GM23338 (cell line): ENCODE measurements around the gene GLMP. TPM values are rescaled to one million over a fixed set of nuclear protein-coding genes. Genes with fewer than 3 reads are reported as not detected.

ENCODE experiments used
- ATAC-seq: fragments of 200-7000 bp; cut with Tn5 transposase; 3 replicates; pipeline ENCODE4 v1.9.1; 2020
- DNase-seq: peaks from one replicate; pipeline ENCODE4 v3.0.0-alpha.2; 2015; ENCODE audit warnings: low spot score
- H2AFZ ChIP-seq: fragments of 200-600 bp; sonication (generic); 2 replicates; pipeline ENCODE4 v1.8.0; 2016; ENCODE audit warnings: antibody characterized with exemption, mild to moderate bottlenecking, moderate library complexity
- H3F3A ChIP-seq: fragments of 200-600 bp; sonication (generic); replicated peaks from 2 replicates; pipeline ENCODE4 v1.8.0; 2017; ENCODE audit warnings: antibody characterized with exemption, mixed run types, low read depth
- H3K27ac ChIP-seq: fragments of 200-600 bp; sonication (generic); 2 replicates; pipeline ENCODE4 v1.6.1; 2016; ENCODE audit warnings: low read depth
- H3K27me3 ChIP-seq: fragments of 200-600 bp; sonication (generic); 2 replicates; pipeline ENCODE4 v1.8.0; 2016; ENCODE audit warnings: mild to moderate bottlenecking, mixed run types, moderate library complexity; ENCODE audit not compliant: insufficient read depth
- H3K36me3 ChIP-seq: fragments of 200-600 bp; sonication (generic); 2 replicates; pipeline ENCODE4 v1.8.0; 2016; ENCODE audit warnings: mild to moderate bottlenecking; ENCODE audit not compliant: insufficient read depth
- H3K4me1 ChIP-seq: fragments of 200-600 bp; sonication (generic); 2 replicates; pipeline ENCODE4 v1.8.0; 2016; ENCODE audit warnings: mild to moderate bottlenecking, moderate library complexity; ENCODE audit not compliant: insufficient read depth
- H3K4me2 ChIP-seq: fragments of 200-600 bp; sonication (generic); 2 replicates; pipeline ENCODE4 v1.7.1; 2017; ENCODE audit warnings: mixed run types
- H3K4me3 ChIP-seq: fragments of 200-600 bp; sonication (generic); 2 replicates; pipeline ENCODE4 v1.6.1; 2016; ENCODE audit warnings: mixed run types
- H3K79me2 ChIP-seq: fragments of 200-600 bp; sonication (generic); replicated peaks from 2 replicates; pipeline ENCODE4 v1.8.0; 2017; ENCODE audit warnings: mild to moderate bottlenecking; ENCODE audit not compliant: insufficient read depth
- H3K9me2 ChIP-seq: fragments of 200-600 bp; sonication (generic); 2 replicates; pipeline ENCODE4 v1.8.0; 2017; ENCODE audit not compliant: insufficient read depth
- H4K20me1 ChIP-seq: fragments of 200-600 bp; sonication (generic); replicated peaks from 2 replicates; pipeline ENCODE4 v1.8.0; 2017; ENCODE audit warnings: mild to moderate bottlenecking; ENCODE audit not compliant: insufficient read depth
- H3K27ac Mint-ChIP-seq: 2 replicates; pipeline ENCODE4 v1.8.0; 2020; ENCODE audit warnings: inconsistent platforms, mild to moderate bottlenecking, moderate library complexity, mixed read lengths
- H3K27me3 Mint-ChIP-seq: 3 replicates; pipeline ENCODE4 v1.8.0; 2022; ENCODE audit warnings: low read depth, mild to moderate bottlenecking, moderate library complexity, mixed read lengths, inconsistent platforms; ENCODE audit not compliant: insufficient read depth, poor library complexity
- H3K36me3 Mint-ChIP-seq: 3 replicates; pipeline ENCODE4 v1.8.0; 2021; ENCODE audit warnings: low read depth, mild to moderate bottlenecking, inconsistent platforms, moderate library complexity, mixed read lengths
- H3K4me1 Mint-ChIP-seq: 3 replicates; pipeline ENCODE4 v1.8.0; 2020; ENCODE audit warnings: mild to moderate bottlenecking, inconsistent platforms, mixed read lengths
- H3K4me3 Mint-ChIP-seq: 3 replicates; pipeline ENCODE4 v1.8.0; 2021; ENCODE audit warnings: moderate library complexity, mild to moderate bottlenecking, inconsistent platforms, mixed read lengths
- H3K9me3 Mint-ChIP-seq: 3 replicates; pipeline ENCODE4 v1.8.0; 2020; ENCODE audit warnings: moderate library complexity, mild to moderate bottlenecking, inconsistent platforms, mixed read lengths
- EZH2 ChIP-seq: fragments of 200-600 bp; sonication (generic); IDR thresholded peaks from one replicate; pipeline ENCODE4 v1.8.0; 2017; ENCODE audit warnings: antibody characterized with exemption, mild to moderate bottlenecking, low read depth; ENCODE audit not compliant: unreplicated experiment
- REST ChIP-seq: IDR thresholded peaks from one replicate; pipeline ENCODE4 v1.6.1; 2018; ENCODE audit warnings: antibody characterized with exemption; ENCODE audit not compliant: unreplicated experiment
- polyA plus RNA-seq: library from polyadenylated mRNA; unstranded; fragments of >200 nt; fragmentation: Nextera tagmentation; extraction: Ambion mirVana; gene quantifications from 2 replicates; pipeline ENCODE4 v1.2.1, GENCODE V29; 2016
- total RNA-seq: library from RNA; depleted of rRNA; stranded (reverse); fragments of >200 nt; shearing (Covaris generic); gene quantifications from 2 replicates; pipeline ENCODE4 v1.2.3, GENCODE V29; 2014
- TF ChIP-seq, protein P1 (sequence below), 2 experiments: fragments of 200-600 bp in 1 of 2; sonication (generic) in 1 of 2; conservative IDR thresholded peaks; 2 replicates each; pipeline versions ENCODE4 v1.5.1 to v1.6.1; 2016 to 2017; ENCODE audit warnings: antibody characterized with exemption in 2 of 2, low read depth in 2 of 2, mild to moderate bottlenecking in 2 of 2, moderate library complexity in 1 of 2
- TF ChIP-seq, protein P2 (sequence below): fragments of 250-450 bp; sonication (Bioruptor Pico); IDR thresholded peaks from 2 replicates; pipeline ENCODE4 v1.5.0; 2020; ENCODE audit warnings: mild to moderate bottlenecking, moderate library complexity

GLMP gene
- total and polyA plus RNA-seq, 2 experiments from 2014 or later: 33.6 to 41.9 TPM

GRCh38 chr1:156260896-156261295 lies 34.6 kb downstream of the GLMP start (continued):
- no peak for TF ChIP-seq REST

DNA sequence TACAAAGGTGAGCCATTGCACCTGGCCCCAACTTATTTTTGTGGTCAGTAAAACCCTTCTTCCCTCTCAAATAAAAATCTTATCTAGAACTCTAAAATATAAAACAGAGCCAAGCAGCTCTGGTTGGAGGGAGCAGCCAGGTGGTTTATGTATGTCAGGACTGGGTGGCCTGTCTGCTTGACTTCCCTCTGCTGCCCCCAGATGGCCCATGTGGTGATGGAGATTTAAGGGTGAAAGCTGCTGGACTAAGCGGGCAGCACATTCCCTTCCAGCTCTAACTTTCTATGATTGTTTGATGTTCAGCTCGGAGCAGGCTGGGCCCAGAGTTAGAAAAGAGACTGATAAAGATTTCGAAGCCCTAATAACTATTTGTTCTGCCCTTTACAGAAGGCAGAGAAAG lies 35.7 kb downstream of the GLMP start:
- peaks cover 81% of the 10 kb centered on the region for H3K36me3 Mint-ChIP-seq
- peaks cover 1% of the 10 kb centered on the region for H3K27me3 Mint-ChIP-seq
- H3K27me3 ChIP-seq: no peaks in the 10 kb centered on the region
- no peak overlapping the region for H3K4me3 Mint-ChIP-seq
- DNase-seq (peak; percentile 30), ATAC-seq (peak; percentile 53; the same call in 2 of the 3 replicates)
- H3K27ac Mint-ChIP-seq: no peak overlapping the region
- no peaks in the 10 kb centered on the region for H3K79me2 ChIP-seq
- H2AFZ ChIP-seq: no peak overlapping the region
- TF ChIP-seq, protein P1, sequence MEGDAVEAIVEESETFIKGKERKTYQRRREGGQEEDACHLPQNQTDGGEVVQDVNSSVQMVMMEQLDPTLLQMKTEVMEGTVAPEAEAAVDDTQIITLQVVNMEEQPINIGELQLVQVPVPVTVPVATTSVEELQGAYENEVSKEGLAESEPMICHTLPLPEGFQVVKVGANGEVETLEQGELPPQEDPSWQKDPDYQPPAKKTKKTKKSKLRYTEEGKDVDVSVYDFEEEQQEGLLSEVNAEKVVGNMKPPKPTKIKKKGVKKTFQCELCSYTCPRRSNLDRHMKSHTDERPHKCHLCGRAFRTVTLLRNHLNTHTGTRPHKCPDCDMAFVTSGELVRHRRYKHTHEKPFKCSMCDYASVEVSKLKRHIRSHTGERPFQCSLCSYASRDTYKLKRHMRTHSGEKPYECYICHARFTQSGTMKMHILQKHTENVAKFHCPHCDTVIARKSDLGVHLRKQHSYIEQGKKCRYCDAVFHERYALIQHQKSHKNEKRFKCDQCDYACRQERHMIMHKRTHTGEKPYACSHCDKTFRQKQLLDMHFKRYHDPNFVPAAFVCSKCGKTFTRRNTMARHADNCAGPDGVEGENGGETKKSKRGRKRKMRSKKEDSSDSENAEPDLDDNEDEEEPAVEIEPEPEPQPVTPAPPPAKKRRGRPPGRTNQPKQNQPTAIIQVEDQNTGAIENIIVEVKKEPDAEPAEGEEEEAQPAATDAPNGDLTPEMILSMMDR (conservative IDR thresholded peaks at IDR 0.05; ENCODE audit: low read depth in 2 of 2): peak; percentile 13 to 50; a peak in 3 of 4 replicates
- TF ChIP-seq EZH2: no peak
- peaks cover 10% of the 10 kb centered on the region; the same call in 1 of the 2 replicates for H3F3A ChIP-seq
- no peak overlapping the region for H3K27ac ChIP-seq
- no peaks in the 10 kb centered on the region for H3K4me1 ChIP-seq
- H3K9me3 Mint-ChIP-seq: no peaks in the 10 kb centered on the region
- no peak overlapping the region for H3K4me3 ChIP-seq
- H3K4me2 ChIP-seq: no peak overlapping the region
- H3K36me3 ChIP-seq: peaks cover 63% of the 10 kb centered on the region
- peaks cover 16% of the 10 kb centered on the region for H4K20me1 ChIP-seq
- no peaks in the 10 kb centered on the region for H3K9me2 ChIP-seq
- no peaks in the 10 kb centered on the region for H3K4me1 Mint-ChIP-seq

- TF ChIP-seq, protein P2, sequence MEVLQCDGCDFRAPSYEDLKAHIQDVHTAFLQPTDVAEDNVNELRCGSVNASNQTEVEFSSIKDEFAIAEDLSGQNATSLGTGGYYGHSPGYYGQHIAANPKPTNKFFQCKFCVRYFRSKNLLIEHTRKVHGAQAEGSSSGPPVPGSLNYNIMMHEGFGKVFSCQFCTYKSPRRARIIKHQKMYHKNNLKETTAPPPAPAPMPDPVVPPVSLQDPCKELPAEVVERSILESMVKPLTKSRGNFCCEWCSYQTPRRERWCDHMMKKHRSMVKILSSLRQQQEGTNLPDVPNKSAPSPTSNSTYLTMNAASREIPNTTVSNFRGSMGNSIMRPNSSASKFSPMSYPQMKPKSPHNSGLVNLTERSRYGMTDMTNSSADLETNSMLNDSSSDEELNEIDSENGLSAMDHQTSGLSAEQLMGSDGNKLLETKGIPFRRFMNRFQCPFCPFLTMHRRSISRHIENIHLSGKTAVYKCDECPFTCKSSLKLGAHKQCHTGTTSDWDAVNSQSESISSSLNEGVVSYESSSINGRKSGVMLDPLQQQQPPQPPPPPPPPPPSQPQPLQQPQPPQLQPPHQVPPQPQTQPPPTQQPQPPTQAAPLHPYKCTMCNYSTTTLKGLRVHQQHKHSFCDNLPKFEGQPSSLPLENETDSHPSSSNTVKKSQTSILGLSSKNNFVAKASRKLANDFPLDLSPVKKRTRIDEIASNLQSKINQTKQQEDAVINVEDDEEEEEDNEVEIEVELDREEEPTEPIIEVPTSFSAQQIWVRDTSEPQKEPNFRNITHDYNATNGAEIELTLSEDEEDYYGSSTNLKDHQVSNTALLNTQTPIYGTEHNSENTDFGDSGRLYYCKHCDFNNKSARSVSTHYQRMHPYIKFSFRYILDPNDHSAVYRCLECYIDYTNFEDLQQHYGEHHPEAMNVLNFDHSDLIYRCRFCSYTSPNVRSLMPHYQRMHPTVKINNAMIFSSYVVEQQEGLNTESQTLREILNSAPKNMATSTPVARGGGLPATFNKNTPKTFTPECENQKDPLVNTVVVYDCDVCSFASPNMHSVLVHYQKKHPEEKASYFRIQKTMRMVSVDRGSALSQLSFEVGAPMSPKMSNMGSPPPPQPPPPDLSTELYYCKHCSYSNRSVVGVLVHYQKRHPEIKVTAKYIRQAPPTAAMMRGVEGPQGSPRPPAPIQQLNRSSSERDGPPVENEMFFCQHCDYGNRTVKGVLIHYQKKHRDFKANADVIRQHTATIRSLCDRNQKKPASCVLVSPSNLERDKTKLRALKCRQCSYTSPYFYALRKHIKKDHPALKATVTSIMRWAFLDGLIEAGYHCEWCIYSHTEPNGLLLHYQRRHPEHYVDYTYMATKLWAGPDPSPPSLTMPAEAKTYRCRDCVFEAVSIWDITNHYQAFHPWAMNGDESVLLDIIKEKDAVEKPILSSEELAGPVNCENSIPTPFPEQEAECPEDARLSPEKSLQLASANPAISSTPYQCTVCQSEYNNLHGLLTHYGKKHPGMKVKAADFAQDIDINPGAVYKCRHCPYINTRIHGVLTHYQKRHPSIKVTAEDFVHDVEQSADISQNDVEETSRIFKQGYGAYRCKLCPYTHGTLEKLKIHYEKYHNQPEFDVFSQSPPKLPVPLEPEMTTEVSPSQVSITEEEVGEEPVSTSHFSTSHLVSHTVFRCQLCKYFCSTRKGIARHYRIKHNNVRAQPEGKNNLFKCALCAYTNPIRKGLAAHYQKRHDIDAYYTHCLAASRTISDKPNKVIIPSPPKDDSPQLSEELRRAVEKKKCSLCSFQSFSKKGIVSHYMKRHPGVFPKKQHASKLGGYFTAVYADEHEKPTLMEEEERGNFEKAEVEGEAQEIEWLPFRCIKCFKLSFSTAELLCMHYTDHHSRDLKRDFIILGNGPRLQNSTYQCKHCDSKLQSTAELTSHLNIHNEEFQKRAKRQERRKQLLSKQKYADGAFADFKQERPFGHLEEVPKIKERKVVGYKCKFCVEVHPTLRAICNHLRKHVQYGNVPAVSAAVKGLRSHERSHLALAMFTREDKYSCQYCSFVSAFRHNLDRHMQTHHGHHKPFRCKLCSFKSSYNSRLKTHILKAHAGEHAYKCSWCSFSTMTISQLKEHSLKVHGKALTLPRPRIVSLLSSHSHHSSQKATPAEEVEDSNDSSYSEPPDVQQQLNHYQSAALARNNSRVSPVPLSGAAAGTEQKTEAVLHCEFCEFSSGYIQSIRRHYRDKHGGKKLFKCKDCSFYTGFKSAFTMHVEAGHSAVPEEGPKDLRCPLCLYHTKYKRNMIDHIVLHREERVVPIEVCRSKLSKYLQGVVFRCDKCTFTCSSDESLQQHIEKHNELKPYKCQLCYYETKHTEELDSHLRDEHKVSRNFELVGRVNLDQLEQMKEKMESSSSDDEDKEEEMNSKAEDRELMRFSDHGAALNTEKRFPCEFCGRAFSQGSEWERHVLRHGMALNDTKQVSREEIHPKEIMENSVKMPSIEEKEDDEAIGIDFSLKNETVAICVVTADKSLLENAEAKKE (CRISPR knock-in tag): no peak
- H3F3A ChIP-seq: peaks cover 10% of the 10 kb centered on the region; the same call in 1 of the 2 replicates
- H2AFZ ChIP-seq: no peak overlapping the region
- no peaks in the 10 kb centered on the region for H3K4me1 ChIP-seq
- peaks cover 60% of the 10 kb centered on the region for H3K36me3 ChIP-seq
- H3K9me3 Mint-ChIP-seq: no peaks in the 10 kb centered on the region
- no peaks in the 10 kb centered on the region for H3K4me1 Mint-ChIP-seq
- peaks cover 10% of the 10 kb centered on the region for H4K20me1 ChIP-seq
- no peak overlapping the region for H3K4me3 Mint-ChIP-seq
- H3K27ac Mint-ChIP-seq: no peak overlapping the region
- no peaks in the 10 kb centered on the region for H3K27me3 ChIP-seq
- H3K79me2 ChIP-seq: no peaks in the 10 kb centered on the region
- ATAC-seq (no peak), DNase-seq (no peak)
- no peaks in the 10 kb centered on the region for H3K9me2 ChIP-seq
- H3K27me3 Mint-ChIP-seq: peaks cover 4% of the 10 kb centered on the region
- H3K36me3 Mint-ChIP-seq: peaks cover 77% of the 10 kb centered on the region
- H3K4me3 ChIP-seq: no peak overlapping the region
- H3K4me2 ChIP-seq: no peak overlapping the region
- no peak overlapping the region for H3K27ac ChIP-seq
Observed at GRCh38 chr1:156258859-156259258, 36.6 kb downstream of the GLMP start.
